ENCODE measurements around the gene TNNI2.

Gene TNNI2

GRCh38 chr11:1864231-1864630, 25.4 kb downstream of the TNNI2 start:
- Histone ChIP-seq H3K9ac (ENCODE audit: low read depth, low read length) (no peak overlapping the region), H3K36me3 (ENCODE audit: insufficient read depth, low read length) (no peaks in the 10 kb centered on the region), H3K9me3 (ENCODE audit: control insufficient read depth, insufficient read depth, low read length) (no peaks in the 10 kb centered on the region), H3K4me1 (ENCODE audit: insufficient read depth, low read length) (peaks cover 12% of the 10 kb centered on the region; the same call in 1 of the 2 replicates)

GRCh38 chr11:1864831-1865665, 26.3 kb downstream of the TNNI2 start:
- Histone ChIP-seq H3K9me3 (ENCODE audit: control insufficient read depth, insufficient read depth, low read length) (no peaks in the 10 kb centered on the region), H3K9ac (ENCODE audit: low read depth, low read length) (no peak overlapping the region), H3K36me3 (ENCODE audit: insufficient read depth, low read length) (no peaks in the 10 kb centered on the region), H3K4me1 (ENCODE audit: insufficient read depth, low read length) (peaks cover 12% of the 10 kb centered on the region; the same call in 1 of the 2 replicates)

- Histone ChIP-seq H3K36me3 (ENCODE audit: insufficient read depth, low read length) (no peaks in the 10 kb centered on the region), H3K9ac (ENCODE audit: low read depth, low read length) (no peak overlapping the region), H3K9me3 (ENCODE audit: control insufficient read depth, insufficient read depth, low read length) (no peaks in the 10 kb centered on the region), H3K4me1 (ENCODE audit: insufficient read depth, low read length) (peaks cover 12% of the 10 kb centered on the region; the same call in 1 of the 2 replicates)
Observed at GRCh38 chr11:1866226-1866625, 27.4 kb downstream of the TNNI2 start.

- H3K4me1 ChIP-seq (ENCODE audit: insufficient read depth, low read length), result peaks cover 12% of the 10 kb centered on the region; the same call in 1 of the 2 replicates
- H3K9me3 ChIP-seq (ENCODE audit: control insufficient read depth, insufficient read depth, low read length), result no peaks in the 10 kb centered on the region
- H3K9ac ChIP-seq (ENCODE audit: low read depth, low read length), result no peak overlapping the region
- no peaks in the 10 kb centered on the region for H3K36me3 ChIP-seq (ENCODE audit: insufficient read depth, low read length)
Observed at GRCh38 chr11:1866776-1867175, 28.0 kb downstream of the TNNI2 start.

DNA sequence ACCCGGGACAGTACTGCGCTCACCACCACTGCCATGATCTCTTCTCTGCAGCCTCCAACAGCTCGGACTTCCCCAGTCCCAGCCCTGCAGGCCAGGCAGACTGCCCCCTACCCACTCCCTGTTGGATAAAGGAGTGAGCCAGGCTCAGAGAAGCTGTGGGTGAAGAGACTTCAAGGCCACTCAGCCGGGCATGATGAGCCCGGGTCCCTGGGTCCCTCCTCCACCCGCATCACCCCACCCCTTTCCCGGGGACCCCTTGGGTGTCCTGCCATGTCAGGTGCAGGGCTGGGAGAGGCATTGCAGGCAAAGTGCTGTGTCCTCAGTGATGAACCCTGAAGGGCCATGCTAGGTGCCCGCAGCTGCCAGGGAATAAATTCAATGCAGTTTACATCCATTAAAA, 28.6 kb downstream of the TNNI2 start:
- H3K36me3 ChIP-seq (ENCODE audit: insufficient read depth, low read length), result no peaks in the 10 kb centered on the region
- peaks cover 12% of the 10 kb centered on the region; the same call in 1 of the 2 replicates for H3K4me1 ChIP-seq (ENCODE audit: insufficient read depth, low read length)
- H3K9ac ChIP-seq (ENCODE audit: low read depth, low read length), result no peak overlapping the region
- H3K9me3 ChIP-seq (ENCODE audit: control insufficient read depth, insufficient read depth, low read length), result no peaks in the 10 kb centered on the region

DNA sequence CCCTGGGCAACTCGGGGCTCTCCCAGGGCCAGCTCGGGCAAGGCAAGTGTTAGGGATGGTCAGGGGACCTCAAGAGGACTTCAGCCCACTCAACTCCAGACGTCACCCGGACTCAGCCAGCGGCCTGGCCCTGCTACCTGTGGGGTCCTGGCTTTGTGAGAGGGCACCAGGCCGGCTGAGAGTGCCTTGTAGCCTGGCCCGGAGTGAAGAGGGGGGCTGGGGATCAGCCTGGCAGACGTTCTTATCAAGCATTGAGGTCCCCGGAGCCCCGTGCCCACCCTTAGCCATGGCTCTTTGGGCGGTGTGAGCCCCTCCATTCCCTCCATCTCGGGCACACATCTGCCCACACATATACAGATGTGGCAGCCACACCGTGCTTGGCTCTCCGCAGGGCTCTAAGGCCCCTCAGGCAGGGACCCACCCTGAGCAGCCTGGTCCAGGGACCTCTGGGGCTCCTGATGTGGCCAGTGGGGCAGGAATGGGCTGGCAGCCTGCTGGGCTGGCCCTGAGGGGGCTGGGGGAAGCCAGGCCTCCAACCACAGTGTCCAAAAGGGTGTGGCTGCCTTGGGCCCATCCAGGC, 29.4 kb downstream of the TNNI2 start:
- peaks cover 11% of the 10 kb centered on the region; the same call in 1 of the 2 replicates for H3K4me1 ChIP-seq (ENCODE audit: insufficient read depth, low read length)
- no peaks in the 10 kb centered on the region for H3K9me3 ChIP-seq (ENCODE audit: control insufficient read depth, insufficient read depth, low read length)
- no peak overlapping the region for H3K9ac ChIP-seq (ENCODE audit: low read depth, low read length)
- H3K36me3 ChIP-seq (ENCODE audit: insufficient read depth, low read length), result no peaks in the 10 kb centered on the region

- no peaks in the 10 kb centered on the region for H3K9me3 ChIP-seq (ENCODE audit: control insufficient read depth, insufficient read depth, low read length)
- no peak overlapping the region for H3K9ac ChIP-seq (ENCODE audit: low read depth, low read length)
- H3K4me1 ChIP-seq (ENCODE audit: insufficient read depth, low read length), result peaks cover 7% of the 10 kb centered on the region; the same call in 1 of the 2 replicates
Observed at GRCh38 chr11:1868636-1869291, 30.0 kb downstream of the TNNI2 start.

DNA sequence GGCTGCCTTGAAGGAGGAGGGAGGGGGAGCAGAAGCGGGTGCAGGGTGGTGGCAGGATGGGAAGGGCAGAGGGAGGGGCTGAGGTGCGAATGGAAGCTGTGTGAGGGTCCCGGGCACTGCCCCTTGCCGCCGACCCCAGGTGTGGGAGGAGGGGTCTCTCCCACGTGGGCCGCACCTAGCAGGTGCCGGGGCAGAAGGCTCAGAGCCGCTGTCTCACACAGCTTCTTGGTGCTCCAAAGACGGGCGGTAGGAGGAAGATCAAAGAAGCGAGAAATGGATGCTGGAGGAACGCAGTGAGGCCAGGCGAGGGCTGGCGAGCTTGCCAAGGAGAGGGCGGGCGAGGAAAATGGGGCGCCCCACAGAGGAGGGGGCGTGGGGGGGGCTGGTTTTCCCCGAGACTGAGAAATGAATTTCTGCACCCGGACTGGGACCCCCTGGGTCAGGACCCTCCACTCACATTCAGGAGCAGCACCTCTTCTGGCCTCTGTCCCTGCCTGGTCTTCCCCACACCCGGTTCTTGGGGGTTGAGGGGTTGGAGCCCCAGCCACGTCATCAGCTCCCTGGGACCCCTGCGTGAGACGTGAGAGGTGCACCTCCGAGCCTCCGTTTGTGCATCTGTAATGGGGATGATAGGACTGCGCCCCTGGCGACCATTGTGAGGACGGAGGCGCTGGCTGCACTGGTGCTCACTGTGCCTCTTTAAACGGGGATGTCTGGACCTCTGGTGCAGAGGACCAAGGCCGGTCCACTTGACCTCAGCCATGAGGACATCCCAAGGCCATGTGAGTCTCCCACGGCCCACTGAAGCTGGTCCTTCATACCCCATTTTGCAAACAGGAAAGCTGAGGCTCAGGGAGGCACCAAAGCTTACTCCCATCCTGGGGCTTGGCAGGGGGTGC, 30.9 kb downstream of the TNNI2 start:
- Histone ChIP-seq H3K4me1 (ENCODE audit: insufficient read depth, low read length) (no peaks in the 10 kb centered on the region; the same call in 1 of the 2 replicates), H3K9ac (ENCODE audit: low read depth, low read length) (no peak overlapping the region), H3K9me3 (ENCODE audit: control insufficient read depth, insufficient read depth, low read length) (no peaks in the 10 kb centered on the region), H3K36me3 (ENCODE audit: insufficient read depth, low read length) (no peaks in the 10 kb centered on the region)

More at GRCh38 chr11:1868636-1869291, 30.0 kb downstream of the TNNI2 start:
- no peaks in the 10 kb centered on the region for H3K36me3 ChIP-seq (ENCODE audit: insufficient read depth, low read length)

- no peaks in the 10 kb centered on the region for H3K9me3 ChIP-seq (ENCODE audit: control insufficient read depth, insufficient read depth, low read length)
- H3K36me3 ChIP-seq (ENCODE audit: insufficient read depth, low read length), result no peaks in the 10 kb centered on the region
- H3K4me1 ChIP-seq (ENCODE audit: insufficient read depth, low read length), result peaks cover 3% of the 10 kb centered on the region; the same call in 1 of the 2 replicates
- no peak overlapping the region for H3K9ac ChIP-seq (ENCODE audit: low read depth, low read length)
Observed at GRCh38 chr11:1870326-1870696, 31.5 kb downstream of the TNNI2 start.

DNA sequence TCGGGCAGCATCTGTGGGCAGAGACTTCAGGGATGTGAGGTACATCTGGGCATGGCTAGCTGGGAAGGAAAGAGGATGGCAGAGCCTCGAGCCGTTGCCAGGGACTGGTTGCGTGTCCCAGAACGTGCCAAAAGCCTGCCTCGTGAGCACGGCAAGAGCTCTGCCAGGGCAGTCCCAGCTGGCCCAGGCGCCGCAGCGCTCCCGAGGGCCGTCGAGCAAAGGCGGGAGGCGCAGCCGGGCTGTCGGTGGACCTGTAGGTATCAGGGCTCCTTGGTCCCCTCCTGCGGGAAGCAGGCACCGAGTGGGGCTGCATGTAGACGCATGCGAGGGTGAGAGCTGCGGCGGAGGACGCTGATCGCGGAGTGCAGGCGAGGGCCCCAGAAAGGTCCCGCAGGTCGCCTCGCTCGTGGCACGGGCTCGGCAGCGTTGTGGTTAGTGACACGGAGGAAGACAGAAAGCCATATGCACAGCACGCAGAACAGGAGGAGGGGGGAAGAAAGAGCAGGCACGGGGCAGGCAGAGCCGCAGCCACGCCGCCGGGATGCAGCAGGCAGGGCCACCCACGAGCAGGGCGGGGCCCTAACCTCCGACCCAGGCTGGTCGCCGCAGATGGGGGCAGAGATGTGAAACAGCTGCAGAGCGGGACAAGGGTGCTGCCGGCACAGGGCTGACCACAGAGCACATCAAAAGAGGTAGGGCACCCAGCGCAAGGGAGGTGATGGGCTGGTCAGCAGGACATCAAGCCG, 32.1 kb downstream of the TNNI2 start:
- Histone ChIP-seq H3K4me1 (ENCODE audit: insufficient read depth, low read length) (peaks cover 4% of the 10 kb centered on the region; the same call in 1 of the 2 replicates), H3K36me3 (ENCODE audit: insufficient read depth, low read length) (no peaks in the 10 kb centered on the region), H3K9ac (ENCODE audit: low read depth, low read length) (no peak overlapping the region), H3K9me3 (ENCODE audit: control insufficient read depth, insufficient read depth, low read length) (no peaks in the 10 kb centered on the region)

- Histone ChIP-seq H3K9ac (ENCODE audit: low read depth, low read length) (no peak overlapping the region), H3K9me3 (ENCODE audit: control insufficient read depth, insufficient read depth, low read length) (no peaks in the 10 kb centered on the region), H3K4me1 (ENCODE audit: insufficient read depth, low read length) (peaks cover 4% of the 10 kb centered on the region; the same call in 1 of the 2 replicates), H3K36me3 (ENCODE audit: insufficient read depth, low read length) (no peaks in the 10 kb centered on the region)
Observed at GRCh38 chr11:1871531-1871930, 32.8 kb downstream of the TNNI2 start.

- Histone ChIP-seq H3K36me3 (ENCODE audit: insufficient read depth, low read length) (no peaks in the 10 kb centered on the region), H3K9ac (ENCODE audit: low read depth, low read length) (no peak overlapping the region), H3K4me1 (ENCODE audit: insufficient read depth, low read length) (peaks cover 7% of the 10 kb centered on the region; the same call in 1 of the 2 replicates), H3K9me3 (ENCODE audit: control insufficient read depth, insufficient read depth, low read length) (no peaks in the 10 kb centered on the region)
Observed at GRCh38 chr11:1872267-1872985, 33.6 kb downstream of the TNNI2 start.
